ENCODE data around the gene MATCAP1.

DNA sequence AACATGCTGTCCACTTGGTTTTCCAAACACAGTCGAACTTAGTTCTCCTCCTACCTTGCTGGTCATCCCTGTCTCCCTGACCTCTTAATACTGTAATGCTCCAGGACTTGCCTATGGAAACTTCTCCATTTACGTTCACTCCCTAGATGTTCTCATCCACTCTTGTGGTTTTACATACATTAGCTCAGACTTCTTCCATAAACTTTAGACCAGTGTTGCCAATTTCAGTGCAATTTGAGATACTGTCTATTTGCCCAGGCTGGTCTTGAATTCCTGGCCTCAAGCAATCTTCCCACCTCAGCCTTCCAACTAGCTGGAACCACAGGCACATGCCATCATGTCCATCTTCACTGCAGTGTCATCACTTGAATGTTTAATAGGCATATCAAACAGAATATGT, 1.5 kb downstream of the MATCAP1 start:
- TF ChIP-seq FOXM1 (IDR thresholded peaks at IDR 0.05; ENCODE audit: low read depth, low read length), result no peak
- TF ChIP-seq, protein P1, sequence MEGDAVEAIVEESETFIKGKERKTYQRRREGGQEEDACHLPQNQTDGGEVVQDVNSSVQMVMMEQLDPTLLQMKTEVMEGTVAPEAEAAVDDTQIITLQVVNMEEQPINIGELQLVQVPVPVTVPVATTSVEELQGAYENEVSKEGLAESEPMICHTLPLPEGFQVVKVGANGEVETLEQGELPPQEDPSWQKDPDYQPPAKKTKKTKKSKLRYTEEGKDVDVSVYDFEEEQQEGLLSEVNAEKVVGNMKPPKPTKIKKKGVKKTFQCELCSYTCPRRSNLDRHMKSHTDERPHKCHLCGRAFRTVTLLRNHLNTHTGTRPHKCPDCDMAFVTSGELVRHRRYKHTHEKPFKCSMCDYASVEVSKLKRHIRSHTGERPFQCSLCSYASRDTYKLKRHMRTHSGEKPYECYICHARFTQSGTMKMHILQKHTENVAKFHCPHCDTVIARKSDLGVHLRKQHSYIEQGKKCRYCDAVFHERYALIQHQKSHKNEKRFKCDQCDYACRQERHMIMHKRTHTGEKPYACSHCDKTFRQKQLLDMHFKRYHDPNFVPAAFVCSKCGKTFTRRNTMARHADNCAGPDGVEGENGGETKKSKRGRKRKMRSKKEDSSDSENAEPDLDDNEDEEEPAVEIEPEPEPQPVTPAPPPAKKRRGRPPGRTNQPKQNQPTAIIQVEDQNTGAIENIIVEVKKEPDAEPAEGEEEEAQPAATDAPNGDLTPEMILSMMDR (IDR thresholded peaks at IDR 0.05 in 2 of 3, conservative IDR thresholded peaks at IDR 0.05 in 1 of 3; ENCODE audit: control insufficient read depth in 2 of 3, extremely low read depth in 1 of 3, insufficient read depth in 1 of 3, low read depth in 3 of 3, low read length in 3 of 3), result no peak
- TF ChIP-seq EGR1 (IDR thresholded peaks at IDR 0.05; ENCODE audit: borderline replicate concordance in 1 of 2, low read depth in 2 of 2, low read length in 2 of 2), result no peak
- no peak for TF ChIP-seq NBN (IDR thresholded peaks at IDR 0.05)
- TF ChIP-seq ZNF274 (IDR thresholded peaks at IDR 0.05; ENCODE audit: insufficient read depth, insufficient read length), result no peak
- TF ChIP-seq CHD4 (IDR thresholded peaks at IDR 0.05), result no peak
- TF ChIP-seq, protein P2, sequence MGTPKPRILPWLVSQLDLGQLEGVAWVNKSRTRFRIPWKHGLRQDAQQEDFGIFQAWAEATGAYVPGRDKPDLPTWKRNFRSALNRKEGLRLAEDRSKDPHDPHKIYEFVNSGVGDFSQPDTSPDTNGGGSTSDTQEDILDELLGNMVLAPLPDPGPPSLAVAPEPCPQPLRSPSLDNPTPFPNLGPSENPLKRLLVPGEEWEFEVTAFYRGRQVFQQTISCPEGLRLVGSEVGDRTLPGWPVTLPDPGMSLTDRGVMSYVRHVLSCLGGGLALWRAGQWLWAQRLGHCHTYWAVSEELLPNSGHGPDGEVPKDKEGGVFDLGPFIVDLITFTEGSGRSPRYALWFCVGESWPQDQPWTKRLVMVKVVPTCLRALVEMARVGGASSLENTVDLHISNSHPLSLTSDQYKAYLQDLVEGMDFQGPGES (IDR thresholded peaks at IDR 0.05), result no peak
- TF ChIP-seq, protein P3, sequence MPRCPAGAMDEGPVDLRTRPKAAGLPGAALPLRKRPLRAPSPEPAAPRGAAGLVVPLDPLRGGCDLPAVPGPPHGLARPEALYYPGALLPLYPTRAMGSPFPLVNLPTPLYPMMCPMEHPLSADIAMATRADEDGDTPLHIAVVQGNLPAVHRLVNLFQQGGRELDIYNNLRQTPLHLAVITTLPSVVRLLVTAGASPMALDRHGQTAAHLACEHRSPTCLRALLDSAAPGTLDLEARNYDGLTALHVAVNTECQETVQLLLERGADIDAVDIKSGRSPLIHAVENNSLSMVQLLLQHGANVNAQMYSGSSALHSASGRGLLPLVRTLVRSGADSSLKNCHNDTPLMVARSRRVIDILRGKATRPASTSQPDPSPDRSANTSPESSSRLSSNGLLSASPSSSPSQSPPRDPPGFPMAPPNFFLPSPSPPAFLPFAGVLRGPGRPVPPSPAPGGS (IDR thresholded peaks at IDR 0.05; ENCODE audit: borderline replicate concordance, insufficient read depth, low read depth, low read length, poor library complexity, severe bottlenecking), result no peak
